SJSA1 (cell line): ENCODE data around the gene HECTD1. TPM values are rescaled to one million over a fixed set of nuclear protein-coding genes. Genes with fewer than 3 reads are reported as not detected.

ENCODE experiments used
- DNase-seq, 2 experiments: peaks; one replicate each; pipeline ENCODE4 v3.0.0-alpha.2; 2015 to 2020; ENCODE audit warnings: low spot score in 2 of 2, low read depth in 1 of 2
- H3K27ac ChIP-seq: fragments of 250-450 bp; sonication (Bioruptor Pico); 2 replicates; pipeline ENCODE4 v1.5.1; 2020; ENCODE audit warnings: mild to moderate bottlenecking, moderate library complexity
- H3K27me3 ChIP-seq: fragments of 250-450 bp; sonication (Bioruptor Pico); replicated peaks from 2 replicates; pipeline ENCODE4 v1.5.1; 2020; ENCODE audit warnings: mild to moderate bottlenecking, moderate library complexity
- H3K36me3 ChIP-seq: fragments of 250-450 bp; sonication (Bioruptor Pico); 2 replicates; pipeline ENCODE4 v1.5.1; 2020; ENCODE audit warnings: mild to moderate bottlenecking
- H3K4me1 ChIP-seq: fragments of 250-450 bp; sonication (Bioruptor Pico); replicated peaks from 2 replicates; pipeline ENCODE4 v1.6.1; 2021; ENCODE audit warnings: mild to moderate bottlenecking
- H3K4me3 ChIP-seq: fragments of 250-450 bp; sonication (Bioruptor Pico); 2 replicates; pipeline ENCODE4 v1.5.1; 2020; ENCODE audit warnings: mild to moderate bottlenecking
- H3K9me3 ChIP-seq: fragments of 250-450 bp; sonication (Bioruptor Pico); replicated peaks from 2 replicates; pipeline ENCODE4 v1.5.1; 2020; ENCODE audit warnings: mild to moderate bottlenecking
- total RNA-seq: library from RNA; depleted of rRNA; stranded (reverse); fragments of >200 nt; shearing (Covaris generic); gene quantifications from 2 replicates; pipeline ENCODE4 v1.2.3, GENCODE V29; 2014

The HECTD1 gene
- total RNA-seq, 1 experiment from 2014 or later = 140 TPM

GRCh38 chr14:31133133-31133532 lies 74.5 kb downstream of the HECTD1 start:
- Histone ChIP-seq H3K4me3 (no peak overlapping the region), H3K36me3 (peaks cover 80% of the 10 kb centered on the region), H3K9me3 (no peaks in the 10 kb centered on the region), H3K27me3 (0 out of 2 replicates have a peak, but pooled peaks cover under 1% of the 10 kb centered on the region), H3K27ac (no peak overlapping the region), H3K4me1 (no peaks in the 10 kb centered on the region)
- DNase-seq = no peak

- H3K36me3 ChIP-seq = peaks cover 73% of the 10 kb centered on the region
- no peaks in the 10 kb centered on the region for H3K9me3 ChIP-seq
- no peak for DNase-seq
- no peaks in the 10 kb centered on the region for H3K27me3 ChIP-seq
- H3K27ac ChIP-seq = no peak overlapping the region
- H3K4me1 ChIP-seq = no peaks in the 10 kb centered on the region
- no peak overlapping the region for H3K4me3 ChIP-seq
Observed at GRCh38 chr14:31128601-31129526, 78.7 kb downstream of the HECTD1 start.

DNA sequence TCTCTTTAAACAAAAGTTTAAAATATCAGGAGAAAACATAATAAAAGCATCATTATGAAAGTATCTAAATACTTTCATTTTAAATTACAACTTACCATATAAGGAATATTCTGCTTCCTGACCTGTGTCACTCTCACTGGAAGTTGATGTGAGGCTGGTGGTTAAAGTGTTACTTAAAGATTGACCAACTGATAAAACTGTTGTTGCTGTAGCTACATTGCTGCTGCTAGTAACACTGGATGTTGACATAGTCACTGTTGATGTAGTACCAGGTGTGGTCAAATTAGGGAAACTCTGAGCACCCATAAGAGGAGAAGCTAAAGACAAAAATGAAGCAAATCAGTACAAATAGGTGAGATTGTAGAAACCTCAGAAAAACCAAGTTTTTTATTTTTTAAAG lies 79.9 kb downstream of the HECTD1 start:
- Histone ChIP-seq H3K36me3 (peaks cover 75% of the 10 kb centered on the region), H3K9me3 (no peaks in the 10 kb centered on the region), H3K4me1 (no peaks in the 10 kb centered on the region), H3K27me3 (no peaks in the 10 kb centered on the region), H3K27ac (no peak overlapping the region), H3K4me3 (no peak overlapping the region)
- no peak for DNase-seq

DNA sequence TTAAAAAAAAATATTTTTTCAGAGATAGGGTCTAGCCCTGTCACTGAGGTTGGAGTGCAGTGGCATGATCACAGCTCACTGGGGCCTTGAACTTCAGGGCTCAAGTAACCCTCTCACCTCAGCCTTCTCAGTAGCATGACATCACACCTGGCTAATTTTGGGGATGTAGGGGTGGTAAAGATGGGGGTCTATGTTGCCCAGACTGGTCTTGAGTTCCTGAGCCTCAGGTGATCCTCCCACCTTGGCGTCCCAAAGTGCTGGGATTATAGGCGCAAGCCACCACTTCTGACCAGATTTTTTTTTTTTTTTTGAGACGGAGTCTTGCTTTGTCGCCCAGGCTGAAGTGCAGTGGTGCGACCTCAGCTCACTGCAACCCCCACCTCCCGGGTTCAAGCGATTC lies 80.9 kb downstream of the HECTD1 start:
- no peaks in the 10 kb centered on the region for H3K4me1 ChIP-seq
- H3K36me3 ChIP-seq = peaks cover 77% of the 10 kb centered on the region
- H3K9me3 ChIP-seq = no peaks in the 10 kb centered on the region
- no peak overlapping the region for H3K4me3 ChIP-seq
- no peaks in the 10 kb centered on the region for H3K27me3 ChIP-seq
- no peak for DNase-seq
- H3K27ac ChIP-seq = no peak overlapping the region

DNA sequence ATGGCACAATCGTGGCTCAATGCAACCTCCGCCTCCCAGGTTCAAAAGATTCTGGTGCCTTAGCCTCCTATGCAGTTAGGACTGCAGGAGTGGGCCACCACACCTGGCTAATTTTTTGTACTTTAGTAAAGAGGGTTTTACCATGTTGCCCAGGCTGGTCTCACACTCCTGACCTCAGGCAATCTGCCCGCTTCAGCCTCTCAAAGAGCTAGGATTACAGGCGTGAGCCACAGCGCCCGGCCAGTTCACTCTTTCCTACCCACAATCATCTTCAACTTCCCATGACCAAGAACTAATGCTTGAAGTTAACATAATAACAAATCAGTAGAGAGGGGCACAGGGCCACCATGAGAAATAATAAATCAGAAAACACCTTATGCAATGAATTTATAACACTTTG lies 82.4 kb downstream of the HECTD1 start:
- H3K4me1 ChIP-seq = no peaks in the 10 kb centered on the region
- H3K27me3 ChIP-seq = no peaks in the 10 kb centered on the region
- H3K36me3 ChIP-seq = peaks cover 80% of the 10 kb centered on the region
- DNase-seq = no peak
- no peaks in the 10 kb centered on the region for H3K9me3 ChIP-seq
- H3K27ac ChIP-seq = no peak overlapping the region
- H3K4me3 ChIP-seq = no peak overlapping the region

- H3K4me1 ChIP-seq = no peaks in the 10 kb centered on the region
- no peaks in the 10 kb centered on the region for H3K9me3 ChIP-seq
- H3K27ac ChIP-seq = no peak overlapping the region
- H3K4me3 ChIP-seq = no peak overlapping the region
- peak in 1 of 2 experiments; percentile 2 for DNase-seq
- H3K27me3 ChIP-seq = no peaks in the 10 kb centered on the region
- peaks cover 82% of the 10 kb centered on the region for H3K36me3 ChIP-seq
Observed at GRCh38 chr14:31124197-31124596, 83.4 kb downstream of the HECTD1 start.

- Histone ChIP-seq H3K9me3 (no peaks in the 10 kb centered on the region), H3K27me3 (no peaks in the 10 kb centered on the region), H3K27ac (no peak overlapping the region), H3K4me3 (no peak overlapping the region), H3K36me3 (peaks cover 80% of the 10 kb centered on the region), H3K4me1 (no peaks in the 10 kb centered on the region)
- no peak for DNase-seq
Observed at GRCh38 chr14:31122921-31123320, 84.7 kb downstream of the HECTD1 start.

DNA sequence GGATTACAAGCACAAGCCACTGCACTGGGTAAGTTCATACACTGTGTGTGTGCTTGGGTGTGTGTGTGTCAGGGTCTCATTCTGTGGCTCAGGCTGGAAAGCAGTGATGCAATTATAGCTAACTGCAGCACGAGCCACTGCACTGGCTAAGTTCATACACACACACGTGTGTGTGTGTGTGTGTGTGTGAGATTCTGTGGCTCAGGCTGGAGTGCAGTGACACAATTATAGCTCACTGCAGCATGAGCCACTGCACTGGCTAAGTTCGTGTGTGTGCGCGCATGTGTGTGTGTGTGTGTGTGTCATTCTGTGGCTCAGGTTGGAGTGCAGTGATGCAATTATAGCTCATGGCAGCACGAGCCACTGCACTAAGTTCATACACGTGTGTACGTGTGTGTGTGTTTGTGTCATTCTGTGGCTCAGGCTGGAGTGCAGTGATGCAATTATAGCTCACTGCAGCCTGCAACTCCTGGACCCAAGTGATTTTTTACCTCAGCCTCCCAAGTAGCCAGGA lies 85.4 kb downstream of the HECTD1 start:
- peaks cover 82% of the 10 kb centered on the region for H3K36me3 ChIP-seq
- no peak overlapping the region for H3K4me3 ChIP-seq
- H3K9me3 ChIP-seq = no peaks in the 10 kb centered on the region
- no peaks in the 10 kb centered on the region for H3K27me3 ChIP-seq
- DNase-seq = no peak
- H3K4me1 ChIP-seq = no peaks in the 10 kb centered on the region
- H3K27ac ChIP-seq = no peak overlapping the region

GRCh38 chr14:31118892-31119291 lies 88.7 kb downstream of the HECTD1 start:
- Histone ChIP-seq H3K36me3 (peaks cover 92% of the 10 kb centered on the region), H3K4me1 (no peaks in the 10 kb centered on the region), H3K27me3 (no peaks in the 10 kb centered on the region; the same call in 1 of the 2 replicates), H3K9me3 (no peaks in the 10 kb centered on the region), H3K4me3 (no peak overlapping the region), H3K27ac (no peak overlapping the region)
- DNase-seq = no peak

DNA sequence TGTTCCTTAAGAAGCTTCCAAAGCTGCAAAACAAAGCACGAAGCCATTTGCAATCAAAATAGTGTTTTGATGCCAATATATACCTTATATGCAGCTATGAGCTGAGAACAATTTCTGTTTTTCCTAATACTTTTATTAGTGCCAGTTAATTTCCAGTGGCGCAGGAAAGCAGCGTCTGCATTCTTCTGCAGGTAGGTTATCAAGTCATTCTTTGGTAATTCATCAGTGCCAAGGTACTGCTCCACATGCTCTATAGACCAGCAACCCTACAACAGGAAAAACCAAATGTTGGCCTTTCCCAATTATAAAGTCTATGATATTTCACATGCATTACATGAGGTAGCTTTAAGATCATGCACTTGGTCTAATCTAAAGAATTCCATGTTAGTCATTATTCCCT lies 93.8 kb downstream of the HECTD1 start:
- H3K27ac ChIP-seq = no peak overlapping the region
- no peak overlapping the region for H3K4me3 ChIP-seq
- H3K27me3 ChIP-seq = no peaks in the 10 kb centered on the region; the same call in 1 of the 2 replicates
- peaks cover 90% of the 10 kb centered on the region for H3K36me3 ChIP-seq
- H3K9me3 ChIP-seq = no peaks in the 10 kb centered on the region
- DNase-seq = no peak
- no peaks in the 10 kb centered on the region for H3K4me1 ChIP-seq

DNA sequence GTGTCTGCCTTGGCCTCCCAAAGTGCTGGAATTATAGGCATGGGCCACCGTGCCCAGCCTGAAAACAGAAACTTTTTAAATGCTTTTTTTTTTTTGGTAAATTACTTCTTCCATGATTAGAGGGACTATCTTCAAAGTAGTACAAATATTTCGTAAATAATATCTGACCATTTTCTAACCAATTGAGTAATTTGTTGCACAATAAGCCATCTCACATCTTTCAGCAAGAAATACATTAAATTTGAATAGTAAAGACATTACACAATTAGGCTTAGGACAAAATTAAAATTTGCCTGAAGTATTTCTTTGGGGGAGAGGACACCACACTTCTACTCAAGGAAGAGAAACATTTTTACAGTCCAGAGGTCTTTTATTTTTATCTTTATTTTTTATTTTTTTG lies 96.7 kb downstream of the HECTD1 start:
- Histone ChIP-seq H3K27ac (no peak overlapping the region), H3K36me3 (peaks cover 88% of the 10 kb centered on the region), H3K9me3 (no peaks in the 10 kb centered on the region), H3K4me1 (no peaks in the 10 kb centered on the region), H3K4me3 (no peak overlapping the region), H3K27me3 (no peaks in the 10 kb centered on the region; the same call in 1 of the 2 replicates)
- no peak for DNase-seq

- Histone ChIP-seq H3K4me1 (no peaks in the 10 kb centered on the region), H3K4me3 (no peak overlapping the region), H3K9me3 (no peaks in the 10 kb centered on the region), H3K27me3 (no peaks in the 10 kb centered on the region; the same call in 1 of the 2 replicates), H3K36me3 (peaks cover 90% of the 10 kb centered on the region), H3K27ac (no peak overlapping the region)
- no peak for DNase-seq
Observed at GRCh38 chr14:31109257-31109656, 98.3 kb downstream of the HECTD1 start.

- H3K4me1 ChIP-seq = no peaks in the 10 kb centered on the region
- no peak overlapping the region for H3K4me3 ChIP-seq
- DNase-seq = no peak
- no peaks in the 10 kb centered on the region for H3K9me3 ChIP-seq
- H3K27ac ChIP-seq = no peak overlapping the region
- H3K27me3 ChIP-seq = no peaks in the 10 kb centered on the region
- peaks cover 86% of the 10 kb centered on the region for H3K36me3 ChIP-seq
Observed at GRCh38 chr14:31106768-31107167, 100.8 kb downstream of the HECTD1 start.

- no peak overlapping the region for H3K4me3 ChIP-seq
- H3K27me3 ChIP-seq = no peaks in the 10 kb centered on the region
- peaks cover 43% of the 10 kb centered on the region for H3K36me3 ChIP-seq
- no peak overlapping the region for H3K27ac ChIP-seq
- no peaks in the 10 kb centered on the region for H3K9me3 ChIP-seq
- DNase-seq = no peak
- 0 out of 2 replicates have a peak, but pooled peaks cover 3% of the 10 kb centered on the region for H3K4me1 ChIP-seq
Observed at GRCh38 chr14:31097081-31097480, 110.5 kb downstream of the HECTD1 start.
